Pericardium fibroblast (primary cell): ENCODE measurements around the gene SNX7. TPM values are rescaled to one million over a fixed set of nuclear protein-coding genes. Genes with fewer than 3 reads are reported as not detected.

Experiments used
- total RNA-seq: library from RNA; depleted of rRNA; stranded (reverse); fragments of >200 nt; gene quantifications from 2 replicates; pipeline ENCODE4 v1.2.3, GENCODE V29; 2015

SNX7 gene, protein sequence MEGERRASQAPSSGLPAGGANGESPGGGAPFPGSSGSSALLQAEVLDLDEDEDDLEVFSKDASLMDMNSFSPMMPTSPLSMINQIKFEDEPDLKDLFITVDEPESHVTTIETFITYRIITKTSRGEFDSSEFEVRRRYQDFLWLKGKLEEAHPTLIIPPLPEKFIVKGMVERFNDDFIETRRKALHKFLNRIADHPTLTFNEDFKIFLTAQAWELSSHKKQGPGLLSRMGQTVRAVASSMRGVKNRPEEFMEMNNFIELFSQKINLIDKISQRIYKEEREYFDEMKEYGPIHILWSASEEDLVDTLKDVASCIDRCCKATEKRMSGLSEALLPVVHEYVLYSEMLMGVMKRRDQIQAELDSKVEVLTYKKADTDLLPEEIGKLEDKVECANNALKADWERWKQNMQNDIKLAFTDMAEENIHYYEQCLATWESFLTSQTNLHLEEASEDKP
- total RNA-seq = 22.8 and 25.9 TPM in 2 replicates

DNA sequence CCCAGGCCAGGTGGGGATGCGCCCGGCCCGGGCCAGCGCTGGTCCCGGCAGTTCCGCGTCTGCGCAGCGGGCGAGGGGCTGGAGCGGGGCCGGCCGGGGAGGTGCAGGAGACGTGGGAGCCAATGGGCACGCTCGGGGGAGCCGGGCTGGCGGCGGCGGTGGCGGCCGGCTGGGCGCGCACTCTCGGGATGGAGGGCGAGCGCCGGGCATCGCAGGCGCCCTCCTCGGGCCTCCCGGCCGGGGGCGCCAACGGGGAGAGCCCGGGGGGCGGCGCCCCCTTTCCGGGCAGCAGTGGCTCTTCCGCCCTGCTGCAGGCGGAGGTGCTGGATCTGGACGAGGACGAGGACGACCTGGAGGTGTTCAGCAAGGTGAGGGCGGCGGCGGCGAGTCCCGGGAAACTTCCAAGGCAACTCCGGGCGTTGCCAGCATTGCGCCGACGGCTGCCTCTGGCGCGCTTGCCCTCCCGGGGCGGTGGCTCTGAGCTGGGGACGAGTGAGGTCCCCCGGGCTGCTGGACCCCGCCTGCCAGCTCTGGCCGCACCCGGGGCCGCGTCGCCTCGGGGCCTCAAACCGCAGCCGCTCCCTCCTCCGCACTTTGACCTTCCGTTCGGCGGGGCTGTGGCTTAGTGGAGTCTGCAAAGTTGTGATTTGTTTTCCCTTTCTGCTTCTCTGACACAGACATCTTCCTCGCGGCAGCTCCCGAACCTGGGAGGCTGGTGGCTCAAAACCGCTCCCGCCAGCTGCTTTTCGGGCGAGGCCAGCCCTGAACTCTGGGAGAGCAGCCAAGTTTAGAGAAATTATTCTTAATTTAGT is at the start of gene SNX7:
Gene SNX7 (plus strand): TSS at position 178 of the 812 bp plus-strand sequence. CDS start 11 bp downstream, at position 189.

